Panc1 (cell line): ENCODE results near the gene LINGO4. TPM values are rescaled to one million over a fixed set of nuclear protein-coding genes. Genes with fewer than 3 reads are reported as not detected.

Experiments
- ATAC-seq: fragments of 200-7000 bp; cut with Tn5 transposase; 2 replicates; pipeline ENCODE4 v1.9.1; 2020; ENCODE audit warnings: mild to moderate bottlenecking, moderate library complexity
- BruUV-seq: library from RNA; stranded (reverse); fragments of 400-500 nt; replicated peaks from 2 replicates; lab custom pipeline; 2021; lab: Mats Ljungman, UMichigan
- CTCF ChIA-PET: fragments of 300-600 bp; sonication (Branson Sonifier 250); formaldehyde crosslinking; loops from one replicate; lab custom pipeline; 2022; ENCODE audit warnings: antibody characterized with exemption; lab: Charles Lee
- POLR2A ChIA-PET: fragments of 300-600 bp; sonication (Branson Sonifier 250); formaldehyde crosslinking; loops from one replicate; lab custom pipeline; 2022; ENCODE audit warnings: antibody characterized with exemption; lab: Charles Lee
- DNase-seq: peaks from one replicate; pipeline ENCODE4 v3.0.0-alpha.2; 2010; ENCODE audit warnings: low read depth, low spot score
- H3K27ac ChIP-seq: 2 replicates; pipeline ENCODE4 v1.5.1; 2011; ENCODE audit warnings: mild to moderate bottlenecking, low read length, inconsistent platforms
- H3K27me3 ChIP-seq: fragments of 200-500 bp; sonication (Bioruptor generic); 2 replicates; pipeline ENCODE4 v1.6.0; 2014; ENCODE audit warnings: low read length, inconsistent platforms; ENCODE audit not compliant: control insufficient read depth, insufficient read depth
- H3K36me3 ChIP-seq: fragments of 200-500 bp; sonication (Bioruptor generic); 2 replicates; pipeline ENCODE4 v1.5.1; 2014; ENCODE audit warnings: inconsistent platforms, mild to moderate bottlenecking, low read length, moderate library complexity; ENCODE audit not compliant: control insufficient read depth, insufficient read depth
- H3K4me1 ChIP-seq: 2 replicates; pipeline ENCODE4 v1.5.1; 2011; ENCODE audit warnings: inconsistent platforms, mild to moderate bottlenecking, low read length, moderate library complexity; ENCODE audit not compliant: control insufficient read depth, insufficient read depth
- H3K4me3 ChIP-seq, 2 experiments: 2 replicates each; pipeline ENCODE4 v1.5.1; 2011 to 2012; ENCODE audit warnings: low read depth in 2 of 2, low read length in 2 of 2, mild to moderate bottlenecking in 2 of 2, inconsistent platforms in 1 of 2, moderate library complexity in 1 of 2
- H3K9me3 ChIP-seq: fragments of 200-500 bp; sonication (Bioruptor generic); 2 replicates; pipeline ENCODE4 v1.5.1; 2014; ENCODE audit warnings: low read depth, mild to moderate bottlenecking, inconsistent platforms, low read length, moderate library complexity; ENCODE audit not compliant: control insufficient read depth, insufficient read depth
- CTCF ChIP-seq: fragments of 450-650 bp; IDR thresholded peaks from 2 replicates; pipeline ENCODE4 v1.5.1; 2017; ENCODE audit warnings: mild to moderate bottlenecking
- POLR2AphosphoS5 ChIP-seq: IDR thresholded peaks from 2 replicates; pipeline ENCODE4 v1.6.1; 2012; ENCODE audit warnings: mild to moderate bottlenecking, low read depth, low read length, moderate library complexity
- REST ChIP-seq, 2 experiments: IDR thresholded peaks; 2 replicates each; pipeline ENCODE4 v1.6.1; 2011 to 2012; ENCODE audit warnings: low read depth in 2 of 2, control low read depth in 1 of 2, low read length in 1 of 2, mild to moderate bottlenecking in 1 of 2, moderate library complexity in 1 of 2; ENCODE audit not compliant: insufficient read depth in 1 of 2
- SIN3A ChIP-seq: IDR thresholded peaks from 2 replicates; pipeline ENCODE4 v1.6.1; 2012; ENCODE audit warnings: low read depth, mild to moderate bottlenecking, low read length, moderate library complexity, borderline replicate concordance; ENCODE audit not compliant: insufficient read depth
- TCF7L2 ChIP-seq: IDR thresholded peaks from 2 replicates; pipeline ENCODE4 v1.6.1; 2011; ENCODE audit warnings: mild to moderate bottlenecking, low read depth, low read length, inconsistent platforms
- in situ Hi-C: cut with HindIII; loops from 2 replicates; pipeline ENCODE4 v1.10.0; 2016; ENCODE audit warnings: low sequenced_read_pairs, low pct_unique_long_range_greater_than_20kb
- intact Hi-C: fragments of 100-400 bp; cut with micrococcal nuclease; formaldehyde crosslinking; loops from one replicate; pipeline ENCODE4 v1.10.0; 2022; ENCODE audit not compliant: unreplicated experiment
- total RNA-seq: library from RNA; stranded (reverse); gene quantifications from one replicate; pipeline ENCODE4 v1.2.1, GENCODE V29; 2021; ENCODE audit not compliant: unreplicated experiment

The LINGO4 gene
- total RNA-seq, 1 experiment from 2014 or later = not detected

GRCh38 chr1:151809985-151810556, 4.9 kb upstream of the LINGO4 start:
- H3K9me3 ChIP-seq = no peaks in the 10 kb centered on the region
- intact Hi-C loops (no loop called here), in situ Hi-C loops (no loop called here)
- no TSS peak for BruUV-seq
- no peak for TF ChIP-seq TCF7L2
- no peak for TF ChIP-seq REST (IDR thresholded peaks at IDR 0.05; ENCODE audit: insufficient read depth in 1 of 2, low read depth in 2 of 2, low read length in 1 of 2)
- no peak for TF ChIP-seq CTCF
- TF ChIP-seq SIN3A = no peak
- TF ChIP-seq POLR2AphosphoS5 = no peak
- ChIA-PET POLR2A (no interaction called here), CTCF (no interaction called here)
- H3K36me3 ChIP-seq = no peaks in the 10 kb centered on the region
- peaks cover 3% of the 10 kb centered on the region for H3K4me1 ChIP-seq
- no peaks in the 10 kb centered on the region for H3K27me3 ChIP-seq
- H3K27ac ChIP-seq = no peak overlapping the region
- ATAC-seq = no peak
- no peak overlapping the region for H3K4me3 ChIP-seq
- DNase-seq = no peak

GRCh38 chr1:151809290-151809984, 4.2 kb upstream of the LINGO4 start:
- in situ Hi-C loops (no loop called here), intact Hi-C loops (no loop called here)
- no peak for TF ChIP-seq POLR2AphosphoS5
- Histone ChIP-seq H3K4me3 (no peak overlapping the region), H3K36me3 (no peaks in the 10 kb centered on the region), H3K27ac (no peak overlapping the region), H3K9me3 (no peaks in the 10 kb centered on the region), H3K4me1 (peaks cover 3% of the 10 kb centered on the region), H3K27me3 (no peaks in the 10 kb centered on the region)
- BruUV-seq = no TSS peak
- ATAC-seq = no peak
- no peak for DNase-seq
- CTCF ChIA-PET = no interaction called here
- POLR2A ChIA-PET = no interaction called here

- in situ Hi-C loops (no loop called here), intact Hi-C loops (no loop called here)
- CTCF ChIA-PET = no interaction called here
- Histone ChIP-seq H3K27ac (no peak overlapping the region), H3K4me3 (no peak overlapping the region), H3K9me3 (no peaks in the 10 kb centered on the region), H3K4me1 (peaks cover 3% of the 10 kb centered on the region), H3K36me3 (no peaks in the 10 kb centered on the region), H3K27me3 (no peaks in the 10 kb centered on the region)
- POLR2A ChIA-PET = no interaction called here
- no TSS peak for BruUV-seq
- ATAC-seq (no peak), DNase-seq (no peak)
- TF ChIP-seq POLR2AphosphoS5 = no peak
- no peak for TF ChIP-seq CTCF
Observed at GRCh38 chr1:151807766-151808165, 2.5 kb upstream of the LINGO4 start.
